ENCODE results near the gene FMN2.
"Not testable (repeated sequence)": the region's sequence is repeated elsewhere in the genome, so short reads cannot be mapped to it uniquely, and the experiment has no call there.

DNA sequence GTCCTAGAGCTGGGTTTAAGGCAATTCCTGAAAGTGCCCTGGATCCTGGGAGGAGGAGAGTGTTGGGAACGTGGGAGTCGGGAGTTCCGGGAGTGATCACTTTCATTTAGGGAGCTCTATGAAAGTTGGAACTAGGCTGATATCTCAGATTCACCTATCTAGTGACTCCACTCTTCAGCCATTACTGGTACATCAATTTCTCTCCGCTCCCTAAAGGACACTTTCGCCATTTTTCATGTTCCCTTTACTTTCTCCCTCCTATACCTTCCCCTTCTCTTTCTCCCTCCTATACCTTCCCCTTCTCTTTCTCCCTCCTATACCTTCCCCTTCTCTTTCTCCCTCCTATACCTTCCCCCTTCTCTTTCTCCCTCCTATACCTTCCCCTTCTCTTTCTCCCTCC lies 93.0 kb downstream of the FMN2 start:
- TF ChIP-seq EZH2phosphoT487 (IDR thresholded peaks at IDR 0.05; ENCODE audit: low read depth), result not testable (repeated sequence)
- TF ChIP-seq, protein P1, sequence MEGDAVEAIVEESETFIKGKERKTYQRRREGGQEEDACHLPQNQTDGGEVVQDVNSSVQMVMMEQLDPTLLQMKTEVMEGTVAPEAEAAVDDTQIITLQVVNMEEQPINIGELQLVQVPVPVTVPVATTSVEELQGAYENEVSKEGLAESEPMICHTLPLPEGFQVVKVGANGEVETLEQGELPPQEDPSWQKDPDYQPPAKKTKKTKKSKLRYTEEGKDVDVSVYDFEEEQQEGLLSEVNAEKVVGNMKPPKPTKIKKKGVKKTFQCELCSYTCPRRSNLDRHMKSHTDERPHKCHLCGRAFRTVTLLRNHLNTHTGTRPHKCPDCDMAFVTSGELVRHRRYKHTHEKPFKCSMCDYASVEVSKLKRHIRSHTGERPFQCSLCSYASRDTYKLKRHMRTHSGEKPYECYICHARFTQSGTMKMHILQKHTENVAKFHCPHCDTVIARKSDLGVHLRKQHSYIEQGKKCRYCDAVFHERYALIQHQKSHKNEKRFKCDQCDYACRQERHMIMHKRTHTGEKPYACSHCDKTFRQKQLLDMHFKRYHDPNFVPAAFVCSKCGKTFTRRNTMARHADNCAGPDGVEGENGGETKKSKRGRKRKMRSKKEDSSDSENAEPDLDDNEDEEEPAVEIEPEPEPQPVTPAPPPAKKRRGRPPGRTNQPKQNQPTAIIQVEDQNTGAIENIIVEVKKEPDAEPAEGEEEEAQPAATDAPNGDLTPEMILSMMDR (IDR thresholded peaks at IDR 0.05; ENCODE audit: low read depth, low read length), result not testable (repeated sequence)
